Measurements from ENCODE around the gene LRR1.
A peak's percentile ranks its signal among the peaks of the same experiment; 100 is the strongest.

LRR1 gene
- total RNA-seq, result 4.8 to 8.6 (median 7.3) reads per million in 3 donors

- no peaks in the 10 kb centered on the region for H3K4me1 ChIP-seq (ENCODE audit: control insufficient read depth, insufficient read depth, low read length, poor library complexity, severe bottlenecking)
- H3K9me3 ChIP-seq (ENCODE audit: control insufficient read depth, low read length), result no peaks in the 10 kb centered on the region
- DNase-seq, result peak; percentile 66 to 81 (median 76)
- H3K4me3 ChIP-seq (ENCODE audit: insufficient read depth, low read depth, low read length, poor library complexity, severe bottlenecking), result peak within 1 kb of the TSS; percentile 85
- no peaks in the 10 kb centered on the region for H3K36me3 ChIP-seq (ENCODE audit: control insufficient read depth, insufficient read depth, low read length)
- H3K27me3 ChIP-seq (replicated peaks; ENCODE audit: control insufficient read depth, insufficient read depth, low read length, poor library complexity, severe bottlenecking), result no peaks in the 10 kb centered on the region
- peak within 1 kb of the TSS; percentile 91 for H3K27ac ChIP-seq (ENCODE audit: insufficient read depth, low read length, poor library complexity, severe bottlenecking)
Measured at GRCh38 chr14:49598485-49599300, at the start of gene LRR1. Gene LRR1, plus strand, starts transcription at chr14:49598940. Its CDS starts 81 bp downstream, at chr14:49599021.

- no peak overlapping the region for H3K4me3 ChIP-seq (ENCODE audit: insufficient read depth, low read depth, low read length, poor library complexity, severe bottlenecking)
- H3K9me3 ChIP-seq (ENCODE audit: control insufficient read depth, low read length), result no peaks in the 10 kb centered on the region
- H3K4me1 ChIP-seq (ENCODE audit: control insufficient read depth, insufficient read depth, low read length, poor library complexity, severe bottlenecking), result no peaks in the 10 kb centered on the region
- H3K27ac ChIP-seq (ENCODE audit: insufficient read depth, low read length, poor library complexity, severe bottlenecking), result no peak overlapping the region
- H3K27me3 ChIP-seq (replicated peaks; ENCODE audit: control insufficient read depth, insufficient read depth, low read length, poor library complexity, severe bottlenecking), result no peaks in the 10 kb centered on the region
- no peaks in the 10 kb centered on the region for H3K36me3 ChIP-seq (ENCODE audit: control insufficient read depth, insufficient read depth, low read length)
- DNase-seq, result no peak
Measured at GRCh38 chr14:49549446-49549845, 49.3 kb upstream of the LRR1 start.

- no peaks in the 10 kb centered on the region for H3K9me3 ChIP-seq (ENCODE audit: control insufficient read depth, low read length)
- DNase-seq, result no peak
Measured at GRCh38 chr14:49549881-49550280, 48.9 kb upstream of the LRR1 start.

GRCh38 chr14:49550286-49551184, 48.2 kb upstream of the LRR1 start:
- Histone ChIP-seq H3K27ac (ENCODE audit: insufficient read depth, low read length, poor library complexity, severe bottlenecking) (no peak overlapping the region), H3K36me3 (ENCODE audit: control insufficient read depth, insufficient read depth, low read length) (no peaks in the 10 kb centered on the region), H3K4me1 (ENCODE audit: control insufficient read depth, insufficient read depth, low read length, poor library complexity, severe bottlenecking) (no peaks in the 10 kb centered on the region), H3K9me3 (ENCODE audit: control insufficient read depth, low read length) (no peaks in the 10 kb centered on the region), H3K27me3 (replicated peaks; ENCODE audit: control insufficient read depth, insufficient read depth, low read length, poor library complexity, severe bottlenecking) (no peaks in the 10 kb centered on the region), H3K4me3 (ENCODE audit: insufficient read depth, low read depth, low read length, poor library complexity, severe bottlenecking) (no peak overlapping the region)
- no peak for DNase-seq

More at GRCh38 chr14:49549881-49550280, 48.9 kb upstream of the LRR1 start:
- Histone ChIP-seq H3K36me3 (ENCODE audit: control insufficient read depth, insufficient read depth, low read length) (no peaks in the 10 kb centered on the region), H3K27me3 (replicated peaks; ENCODE audit: control insufficient read depth, insufficient read depth, low read length, poor library complexity, severe bottlenecking) (no peaks in the 10 kb centered on the region), H3K4me3 (ENCODE audit: insufficient read depth, low read depth, low read length, poor library complexity, severe bottlenecking) (no peak overlapping the region), H3K27ac (ENCODE audit: insufficient read depth, low read length, poor library complexity, severe bottlenecking) (no peak overlapping the region), H3K4me1 (ENCODE audit: control insufficient read depth, insufficient read depth, low read length, poor library complexity, severe bottlenecking) (no peaks in the 10 kb centered on the region)

- no peaks in the 10 kb centered on the region for H3K9me3 ChIP-seq (ENCODE audit: control insufficient read depth, low read length)
- H3K27ac ChIP-seq (ENCODE audit: insufficient read depth, low read length, poor library complexity, severe bottlenecking), result no peak overlapping the region
- no peaks in the 10 kb centered on the region for H3K4me1 ChIP-seq (ENCODE audit: control insufficient read depth, insufficient read depth, low read length, poor library complexity, severe bottlenecking)
- H3K4me3 ChIP-seq (ENCODE audit: insufficient read depth, low read depth, low read length, poor library complexity, severe bottlenecking), result no peak overlapping the region
- DNase-seq, result no peak
- no peaks in the 10 kb centered on the region for H3K27me3 ChIP-seq (replicated peaks; ENCODE audit: control insufficient read depth, insufficient read depth, low read length, poor library complexity, severe bottlenecking)
- H3K36me3 ChIP-seq (ENCODE audit: control insufficient read depth, insufficient read depth, low read length), result no peaks in the 10 kb centered on the region
Measured at GRCh38 chr14:49551569-49551968, 47.2 kb upstream of the LRR1 start.

- no peaks in the 10 kb centered on the region for H3K36me3 ChIP-seq (ENCODE audit: control insufficient read depth, insufficient read depth, low read length)
- no peak for DNase-seq
- no peaks in the 10 kb centered on the region for H3K9me3 ChIP-seq (ENCODE audit: control insufficient read depth, low read length)
- no peak overlapping the region for H3K4me3 ChIP-seq (ENCODE audit: insufficient read depth, low read depth, low read length, poor library complexity, severe bottlenecking)
- no peaks in the 10 kb centered on the region for H3K27me3 ChIP-seq (replicated peaks; ENCODE audit: control insufficient read depth, insufficient read depth, low read length, poor library complexity, severe bottlenecking)
- no peaks in the 10 kb centered on the region for H3K4me1 ChIP-seq (ENCODE audit: control insufficient read depth, insufficient read depth, low read length, poor library complexity, severe bottlenecking)
- H3K27ac ChIP-seq (ENCODE audit: insufficient read depth, low read length, poor library complexity, severe bottlenecking), result no peak overlapping the region
Measured at GRCh38 chr14:49553106-49553505, 45.6 kb upstream of the LRR1 start.

GRCh38 chr14:49553892-49554291, 44.8 kb upstream of the LRR1 start:
- Histone ChIP-seq H3K9me3 (ENCODE audit: control insufficient read depth, low read length) (no peaks in the 10 kb centered on the region), H3K4me3 (ENCODE audit: insufficient read depth, low read depth, low read length, poor library complexity, severe bottlenecking) (no peak overlapping the region), H3K27ac (ENCODE audit: insufficient read depth, low read length, poor library complexity, severe bottlenecking) (no peak overlapping the region), H3K27me3 (replicated peaks; ENCODE audit: control insufficient read depth, insufficient read depth, low read length, poor library complexity, severe bottlenecking) (no peaks in the 10 kb centered on the region), H3K4me1 (ENCODE audit: control insufficient read depth, insufficient read depth, low read length, poor library complexity, severe bottlenecking) (no peaks in the 10 kb centered on the region), H3K36me3 (ENCODE audit: control insufficient read depth, insufficient read depth, low read length) (no peaks in the 10 kb centered on the region)
- no peak for DNase-seq

- no peaks in the 10 kb centered on the region for H3K9me3 ChIP-seq (ENCODE audit: control insufficient read depth, low read length)
- no peak overlapping the region for H3K4me3 ChIP-seq (ENCODE audit: insufficient read depth, low read depth, low read length, poor library complexity, severe bottlenecking)
- H3K36me3 ChIP-seq (ENCODE audit: control insufficient read depth, insufficient read depth, low read length), result no peaks in the 10 kb centered on the region
- no peak overlapping the region for H3K27ac ChIP-seq (ENCODE audit: insufficient read depth, low read length, poor library complexity, severe bottlenecking)
- no peak for DNase-seq
- H3K4me1 ChIP-seq (ENCODE audit: control insufficient read depth, insufficient read depth, low read length, poor library complexity, severe bottlenecking), result no peaks in the 10 kb centered on the region
- no peaks in the 10 kb centered on the region for H3K27me3 ChIP-seq (replicated peaks; ENCODE audit: control insufficient read depth, insufficient read depth, low read length, poor library complexity, severe bottlenecking)
Measured at GRCh38 chr14:49559979-49560768, 38.6 kb upstream of the LRR1 start.

GRCh38 chr14:49566714-49567113, 32.0 kb upstream of the LRR1 start:
- no peaks in the 10 kb centered on the region for H3K9me3 ChIP-seq (ENCODE audit: control insufficient read depth, low read length)
- H3K36me3 ChIP-seq (ENCODE audit: control insufficient read depth, insufficient read depth, low read length), result peaks cover 4% of the 10 kb centered on the region
- H3K4me3 ChIP-seq (ENCODE audit: insufficient read depth, low read depth, low read length, poor library complexity, severe bottlenecking), result no peak overlapping the region
- no peak for DNase-seq
- H3K27ac ChIP-seq (ENCODE audit: insufficient read depth, low read length, poor library complexity, severe bottlenecking), result no peak overlapping the region
- no peaks in the 10 kb centered on the region for H3K4me1 ChIP-seq (ENCODE audit: control insufficient read depth, insufficient read depth, low read length, poor library complexity, severe bottlenecking)
- H3K27me3 ChIP-seq (replicated peaks; ENCODE audit: control insufficient read depth, insufficient read depth, low read length, poor library complexity, severe bottlenecking), result no peaks in the 10 kb centered on the region
